Right lung (tissue), 5 donors: ENCODE data around the gene DDX19B. TPM values are rescaled to one million over a fixed set of nuclear protein-coding genes. Genes with fewer than 3 reads are reported as not detected.
A peak's percentile ranks its signal among the peaks of the same experiment; 100 is the strongest.
"Not testable (repeated sequence)": the region's sequence is repeated elsewhere in the genome, so short reads cannot be mapped to it uniquely, and the experiment has no call there.

ENCODE experiments used
- DNase-seq, 2 donors: peaks; one replicate each; pipeline ENCODE4 v3.0.0-alpha.2; 2013
- polyA plus RNA-seq, 5 donors: library from polyadenylated mRNA; unstranded; fragments of 120-200 nt; gene quantifications; one replicate each; pipeline versions ENCODE4 v1.2.1 to v1.2.3, GENCODE V29; 2013; ENCODE audit warnings: inconsistent platforms in 1 of 5, low replicate concordance in 1 of 5; ENCODE audit not compliant: insufficient read length in 5 of 5, insufficient read depth in 1 of 5

Gene DDX19B
- polyA plus RNA-seq, 5 donors = 34.2 to 39.0 (median 35.7) TPM

DNA sequence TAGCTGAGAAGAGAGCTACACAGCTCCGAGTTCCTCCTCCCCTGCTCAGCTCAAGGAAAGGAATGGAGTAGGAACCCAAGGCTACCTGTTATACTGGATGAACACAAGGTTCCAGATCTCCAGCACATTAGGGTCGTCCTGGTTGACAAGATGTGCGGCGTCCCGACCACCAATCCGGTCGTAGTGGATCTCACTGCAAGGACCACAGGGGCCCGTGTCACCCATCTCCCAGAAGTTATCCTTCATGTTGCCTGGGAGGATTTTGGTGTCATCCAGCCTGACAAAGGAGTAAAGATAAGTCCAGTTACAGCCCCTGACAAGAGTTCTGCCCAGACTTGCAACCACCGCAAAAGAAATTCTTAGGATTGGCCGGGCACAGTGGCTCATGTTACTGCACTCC lies 27.3 kb upstream of the DDX19B start:
- DNase-seq = no peak

DNA sequence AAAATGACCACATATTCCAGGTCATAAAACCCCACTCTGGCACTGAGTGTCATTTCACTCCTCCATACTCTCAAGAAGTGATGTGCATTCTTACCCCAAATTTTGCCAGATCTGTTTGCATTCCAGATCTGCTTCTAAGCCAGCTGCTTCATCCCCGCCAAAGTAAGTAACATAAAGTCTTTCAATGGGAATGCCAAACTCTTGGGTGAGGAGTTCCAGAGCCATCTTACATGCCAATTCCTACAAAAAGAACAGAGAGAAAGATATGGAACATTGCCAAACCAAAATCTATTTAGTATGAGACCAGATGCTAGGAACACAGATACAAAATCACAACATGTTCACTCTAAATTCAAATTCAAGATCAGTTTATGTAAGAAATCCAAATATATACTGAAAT lies 22.6 kb upstream of the DDX19B start:
- DNase-seq = no peak

DNA sequence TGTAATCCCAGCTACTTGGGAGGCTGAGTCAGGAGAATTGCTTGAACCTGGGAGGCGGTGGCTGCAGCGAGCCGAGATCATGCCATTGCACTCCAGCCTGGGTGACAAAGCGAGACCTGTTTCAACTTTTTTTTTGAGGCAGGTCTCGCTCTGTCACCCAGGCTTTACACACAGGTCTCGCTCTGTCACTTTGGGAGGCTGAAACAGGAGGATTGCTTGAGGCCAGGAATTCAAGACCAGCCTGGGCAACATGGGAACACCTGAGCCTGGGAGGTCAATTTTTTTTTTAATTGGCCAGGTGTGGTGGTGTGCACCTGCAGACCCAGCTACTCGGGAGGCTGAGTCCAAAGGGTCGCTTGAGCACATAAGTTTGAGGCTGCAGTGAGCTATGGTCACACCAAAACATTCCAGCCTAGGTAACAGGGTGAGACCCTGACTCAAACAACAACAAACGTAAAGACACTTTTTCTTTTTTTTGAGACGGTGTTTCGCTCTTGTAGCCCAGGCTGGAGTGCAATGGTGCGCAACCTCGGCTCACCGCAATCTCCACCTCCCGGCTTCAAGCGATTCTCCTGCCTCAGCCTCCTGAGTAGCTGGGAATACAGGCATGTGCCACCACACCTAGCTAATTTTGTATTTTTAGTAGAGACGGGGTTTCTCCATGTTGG lies 11.5 kb upstream of the DDX19B start:
- not testable (repeated sequence) for DNase-seq

DNA sequence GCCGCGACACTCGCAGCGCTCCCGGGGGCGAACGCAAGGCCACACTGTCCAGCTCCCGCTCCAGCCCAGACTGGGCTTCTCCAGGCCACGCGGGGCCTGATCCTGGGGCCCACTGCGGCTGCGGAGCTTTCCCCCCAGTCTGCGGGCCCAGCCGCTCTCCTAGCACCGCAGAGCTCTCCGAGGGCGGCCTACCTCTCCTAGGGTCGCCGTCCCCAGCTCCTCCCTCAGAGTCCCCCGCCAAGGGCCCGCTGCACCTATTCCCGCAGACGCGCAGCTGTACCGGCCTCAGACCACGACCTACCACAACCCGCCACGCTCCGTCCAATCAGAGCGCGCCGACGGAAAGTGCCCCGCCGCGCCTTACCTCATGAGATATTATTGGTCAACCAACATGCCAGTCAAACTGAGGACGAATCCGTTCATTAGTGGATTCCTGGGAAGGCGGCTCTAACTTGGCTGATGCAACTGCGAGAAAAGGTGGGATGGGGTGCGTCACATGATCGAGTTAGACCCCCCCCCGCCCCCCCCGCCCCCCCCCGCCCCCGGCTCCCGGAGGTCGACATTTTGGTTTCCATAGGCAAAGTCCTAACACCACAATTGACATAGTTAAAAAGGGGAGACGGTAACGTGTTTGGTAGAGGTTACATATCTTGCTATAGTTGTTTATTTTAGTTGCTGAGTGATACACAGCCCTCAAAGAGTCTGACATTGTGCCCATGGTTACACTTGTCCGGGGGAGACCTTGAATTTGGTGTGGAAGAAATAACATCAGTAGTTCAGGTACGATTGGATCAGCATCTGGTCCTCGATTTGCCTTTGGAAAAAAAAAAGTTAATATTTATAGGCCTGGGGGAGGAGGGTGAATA lies 9.5 kb upstream of the DDX19B start, which contains the start of gene AARS1:
TSS of gene AARS1 (minus strand) at position 278 of the 866 bp plus-strand sequence. CDS start 6,743 bp downstream, outside the sequence.
- peak; percentile 98 for DNase-seq

DNA sequence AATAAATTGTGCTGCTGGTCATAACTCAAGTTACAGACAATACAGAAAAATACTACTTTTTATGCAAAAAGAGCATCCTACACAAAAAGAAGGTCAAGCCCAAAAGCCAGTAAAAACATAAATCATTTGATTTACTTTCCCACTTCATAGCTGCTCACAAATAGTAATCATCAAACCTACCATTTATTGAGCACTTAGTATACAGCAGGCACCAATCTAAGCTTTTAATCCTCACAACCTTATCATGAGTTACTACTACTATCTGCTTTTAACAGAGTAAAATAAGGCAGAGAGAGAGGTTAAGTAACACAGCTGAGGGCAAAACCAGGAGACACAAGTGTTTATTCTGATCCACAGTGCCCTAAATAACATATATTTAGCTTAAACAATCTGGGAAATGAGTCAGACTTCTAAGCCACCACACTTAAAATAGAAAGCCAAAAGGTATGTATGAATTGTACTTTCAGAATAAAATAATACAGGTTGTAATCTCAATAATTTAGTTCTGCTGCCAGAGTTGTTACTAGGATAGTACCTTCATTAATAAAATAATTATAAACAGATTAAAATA lies 8.0 kb upstream of the DDX19B start:
- DNase-seq = no peak

DNA sequence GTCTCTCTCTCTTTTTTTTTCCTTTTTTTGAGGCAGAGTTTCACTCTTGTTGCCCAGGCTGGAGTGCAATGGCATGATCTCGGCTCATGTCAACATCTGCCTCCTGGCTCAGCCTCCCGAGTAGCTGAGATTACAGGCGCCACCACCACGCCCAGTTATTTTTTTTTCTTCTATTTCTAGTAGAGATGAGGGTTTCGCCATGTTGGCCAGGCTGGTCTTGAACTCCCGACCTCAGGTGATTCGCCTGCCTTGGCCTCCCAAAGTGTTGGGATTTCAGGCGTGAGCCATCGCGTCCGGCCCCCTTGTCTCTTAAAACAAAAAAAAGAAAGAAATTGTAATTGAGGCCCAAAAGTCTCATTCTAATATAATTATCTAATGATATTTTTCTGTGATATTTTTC lies 6.8 kb upstream of the DDX19B start:
- DNase-seq = not testable (repeated sequence)

DNA sequence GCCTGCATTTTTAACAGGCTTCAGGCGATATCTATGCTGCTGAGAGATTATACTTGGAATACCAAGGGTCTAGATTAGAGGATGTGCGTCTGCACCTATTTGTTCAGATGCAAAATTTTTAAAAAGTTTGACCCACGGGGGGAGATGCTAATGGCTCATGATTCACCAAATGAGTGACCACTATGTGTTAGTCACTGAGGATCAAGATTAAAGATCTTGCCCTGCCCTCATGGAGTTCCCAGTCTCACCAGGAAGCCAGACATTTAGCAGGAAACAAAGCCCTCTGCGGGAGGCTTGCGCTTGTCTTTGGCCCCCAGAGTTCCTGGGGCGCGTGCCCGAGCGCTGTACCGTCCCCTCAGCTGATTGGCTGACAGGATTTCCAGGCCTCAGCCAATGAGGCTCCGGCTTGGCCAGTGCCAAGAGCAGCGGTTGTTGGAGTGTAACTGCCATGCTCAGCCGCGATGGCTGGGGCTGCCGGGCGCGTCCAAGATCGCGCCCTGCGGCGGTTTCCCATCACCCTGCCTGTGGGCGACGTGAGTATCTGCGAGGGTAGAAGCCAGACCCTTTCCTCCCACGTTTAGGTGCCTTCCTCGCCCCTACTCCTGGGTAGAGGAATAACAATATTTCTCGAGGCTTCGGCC lies 4.5 kb upstream of the DDX19B start:
- no peak for DNase-seq

DNA sequence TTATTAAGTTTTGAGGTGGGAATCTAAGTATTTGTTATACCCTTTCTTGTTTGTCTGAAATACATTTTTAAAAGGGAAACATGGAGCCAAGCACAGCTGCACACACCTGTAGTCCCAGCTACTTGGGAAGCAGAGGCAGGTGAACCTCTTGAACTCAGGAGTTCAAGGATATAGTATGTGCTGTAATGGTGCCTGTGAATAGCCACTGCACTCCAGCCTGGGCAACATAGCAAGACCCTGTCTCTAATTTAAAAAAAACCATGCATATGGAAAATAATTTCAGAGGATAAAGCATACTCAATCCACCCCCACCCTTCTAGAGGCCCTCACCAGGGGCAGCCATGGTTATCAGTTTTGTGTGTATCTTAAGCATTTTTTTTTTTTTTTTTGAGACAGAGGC lies 3.4 kb upstream of the DDX19B start:
- DNase-seq = no peak

DNA sequence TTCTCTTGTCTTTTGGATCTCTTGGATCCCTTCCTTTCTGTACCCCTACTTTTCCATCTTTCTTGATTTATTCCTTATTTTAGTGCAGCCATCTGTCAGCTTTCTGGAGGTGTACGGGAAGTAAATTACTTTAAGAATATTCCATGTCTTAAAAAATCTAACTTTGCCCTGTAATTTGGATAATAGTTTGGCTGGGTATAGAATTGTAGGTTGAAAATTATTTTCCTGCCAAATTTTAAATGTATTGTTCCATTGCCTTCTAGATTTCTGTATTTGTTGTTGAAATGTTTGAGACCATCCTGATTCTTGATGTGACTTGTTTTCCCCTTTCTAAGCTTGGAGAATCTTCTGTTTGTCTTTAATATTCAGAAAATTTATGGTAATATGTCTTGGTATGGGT lies 2.1 kb downstream of the DDX19B start:
- no peak for DNase-seq

DNA sequence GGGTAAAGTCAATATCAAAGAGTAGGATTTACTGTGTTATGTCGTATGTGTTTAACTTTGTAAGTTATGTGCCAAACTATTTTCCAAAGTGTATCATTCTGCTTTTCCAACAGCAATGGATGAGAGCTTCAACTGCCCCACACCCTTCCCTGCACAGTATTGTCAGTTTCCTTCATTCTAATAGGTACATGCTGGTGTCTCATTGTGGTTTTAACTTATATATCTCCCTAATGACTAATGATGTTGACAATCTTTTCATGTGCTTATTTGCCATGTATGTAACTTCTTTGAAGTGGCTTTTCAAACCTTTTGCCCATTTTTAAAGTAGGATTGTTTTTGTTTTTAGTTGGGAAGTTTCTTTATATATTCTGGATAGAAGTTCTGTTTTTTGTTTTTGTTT lies 3.8 kb downstream of the DDX19B start:
- DNase-seq = no peak

DNA sequence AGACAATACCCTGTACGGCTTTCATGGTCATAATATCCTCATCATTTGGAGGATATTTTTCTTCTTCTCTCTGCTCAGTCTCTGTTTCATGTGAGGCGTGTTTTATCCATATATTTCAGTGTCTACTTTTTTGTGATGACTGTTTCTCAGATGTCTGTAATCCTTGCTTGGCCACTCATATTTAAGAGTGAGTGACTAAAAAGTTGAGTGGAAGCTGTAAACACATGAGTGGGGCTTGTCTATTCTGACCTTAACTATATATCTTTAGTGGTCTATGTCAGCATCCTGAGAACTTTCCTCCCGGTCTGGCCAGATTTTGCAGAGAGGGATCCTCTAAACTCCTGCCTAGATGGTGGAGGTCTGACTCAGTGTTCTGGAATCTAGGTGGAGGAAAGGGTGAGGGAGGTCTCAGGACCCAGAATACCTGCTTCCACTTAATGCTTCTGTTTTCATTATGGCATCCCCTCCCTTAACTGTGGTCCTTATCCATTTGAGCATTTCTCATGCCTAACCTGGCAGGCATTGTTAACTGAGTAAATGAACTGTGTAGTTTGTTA lies 6.0 kb downstream of the DDX19B start:
- DNase-seq = no peak

DNA sequence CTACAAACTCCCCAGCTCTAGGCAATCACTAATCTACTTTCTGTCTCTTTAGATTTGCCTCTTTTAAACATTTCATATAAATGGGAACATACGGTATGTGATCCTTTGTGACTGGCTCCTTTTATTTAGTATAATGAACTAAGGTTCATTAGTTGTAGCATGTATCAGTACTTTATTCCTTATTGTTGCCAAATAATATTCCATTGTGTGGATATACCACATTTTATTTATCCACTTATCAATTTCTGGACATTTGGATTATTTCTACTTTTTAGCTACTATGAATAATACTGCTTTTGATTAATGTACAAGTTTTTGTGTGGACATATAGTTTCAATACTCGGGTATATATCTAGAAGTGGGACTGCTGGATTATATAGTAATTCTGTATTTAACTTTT lies 7.9 kb downstream of the DDX19B start:
- no peak for DNase-seq

DNA sequence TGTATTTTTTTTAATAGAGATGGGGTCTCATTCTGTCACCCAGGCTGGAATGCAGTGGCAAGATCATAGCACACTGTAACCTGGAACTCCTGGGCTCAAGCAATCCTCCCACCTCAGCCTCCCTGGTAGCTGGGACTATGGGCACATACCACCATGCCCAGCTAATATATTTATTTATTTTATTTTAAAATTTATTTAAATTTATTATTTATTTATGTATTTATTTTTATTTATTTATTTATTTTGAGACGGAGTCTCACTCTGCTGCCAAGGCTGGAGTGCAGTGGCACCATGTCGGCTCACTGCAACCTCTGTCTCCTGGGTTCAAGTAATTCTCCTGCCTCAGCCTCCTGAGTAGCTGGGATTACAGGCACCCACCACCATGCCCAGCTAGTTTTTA lies 8.7 kb downstream of the DDX19B start:
- DNase-seq = not testable (repeated sequence)

DNA sequence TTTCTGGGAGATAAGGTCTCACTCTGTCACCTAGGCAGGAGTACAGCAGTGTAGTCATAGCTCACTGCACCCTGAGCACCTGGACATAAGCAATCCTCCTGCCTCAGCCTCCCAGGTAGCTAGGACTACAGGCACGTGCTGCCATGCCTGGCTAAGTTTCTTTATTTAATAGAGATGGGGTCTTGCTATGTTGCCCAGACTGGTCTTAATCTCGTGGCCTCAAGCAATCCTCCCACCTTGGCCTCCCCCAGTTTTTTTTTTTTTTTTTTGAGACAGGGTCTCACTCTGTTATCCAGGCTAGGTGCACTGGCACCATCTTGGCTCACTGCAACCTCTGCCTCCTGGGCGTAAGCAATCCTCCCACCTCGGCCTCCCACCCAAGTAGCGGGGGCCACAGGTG lies 21.1 kb downstream of the DDX19B start:
- no peak for DNase-seq

DNA sequence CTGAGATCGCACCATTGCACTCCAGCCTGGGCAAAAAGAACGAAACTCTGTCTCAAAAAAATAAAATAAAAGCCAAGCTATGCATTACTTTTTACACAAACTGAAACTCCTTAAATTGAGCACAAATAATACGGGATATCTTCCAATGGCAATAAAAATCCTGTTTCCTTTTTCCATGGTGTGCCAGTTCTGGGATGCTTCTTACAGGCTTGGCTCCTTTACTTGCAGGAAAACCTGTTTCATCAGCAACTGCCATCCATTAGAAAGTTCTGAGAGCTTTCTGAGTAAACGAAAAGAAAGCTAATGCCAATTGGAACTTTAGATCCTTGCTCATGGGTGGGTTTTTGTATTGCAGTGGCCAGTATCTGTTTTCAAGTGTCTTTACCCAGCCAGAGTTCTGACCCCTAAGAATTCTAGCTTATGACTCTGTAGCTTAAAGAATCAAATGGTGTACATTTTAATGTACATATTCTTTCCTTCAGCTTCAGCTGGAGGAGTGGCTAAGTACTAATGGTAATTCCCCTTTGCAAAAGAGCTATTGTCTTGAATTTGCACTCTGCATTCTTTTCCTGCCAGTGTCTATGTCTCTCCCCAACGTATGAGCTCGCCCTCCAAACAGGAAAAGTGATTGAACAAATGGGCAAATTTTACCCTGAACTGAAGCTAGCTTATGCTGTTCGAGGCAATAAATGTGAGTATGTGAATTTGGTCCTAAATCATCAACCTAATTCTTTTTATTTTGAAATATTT lies 26.2 kb downstream of the DDX19B start:
- no peak for DNase-seq

DNA sequence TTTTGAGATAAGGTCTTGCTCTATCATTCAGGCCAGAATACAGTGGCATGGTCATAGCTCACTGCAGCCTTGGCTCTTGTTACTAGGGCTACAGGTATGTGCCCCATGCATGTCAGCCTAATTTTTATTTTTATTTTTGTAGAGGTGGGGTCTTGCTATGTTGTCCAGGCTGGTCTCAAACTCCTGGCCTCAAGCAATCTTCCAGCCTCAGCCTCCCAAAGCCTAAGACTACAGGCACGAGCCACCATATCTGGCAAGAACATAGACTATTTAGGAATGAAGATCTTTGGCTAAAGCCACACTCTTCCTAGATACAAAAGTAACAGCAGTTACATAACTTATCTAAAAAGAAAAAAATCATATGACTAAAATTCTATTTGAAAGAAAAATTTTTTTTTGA lies 32.1 kb downstream of the DDX19B start:
- DNase-seq = no peak

DNA sequence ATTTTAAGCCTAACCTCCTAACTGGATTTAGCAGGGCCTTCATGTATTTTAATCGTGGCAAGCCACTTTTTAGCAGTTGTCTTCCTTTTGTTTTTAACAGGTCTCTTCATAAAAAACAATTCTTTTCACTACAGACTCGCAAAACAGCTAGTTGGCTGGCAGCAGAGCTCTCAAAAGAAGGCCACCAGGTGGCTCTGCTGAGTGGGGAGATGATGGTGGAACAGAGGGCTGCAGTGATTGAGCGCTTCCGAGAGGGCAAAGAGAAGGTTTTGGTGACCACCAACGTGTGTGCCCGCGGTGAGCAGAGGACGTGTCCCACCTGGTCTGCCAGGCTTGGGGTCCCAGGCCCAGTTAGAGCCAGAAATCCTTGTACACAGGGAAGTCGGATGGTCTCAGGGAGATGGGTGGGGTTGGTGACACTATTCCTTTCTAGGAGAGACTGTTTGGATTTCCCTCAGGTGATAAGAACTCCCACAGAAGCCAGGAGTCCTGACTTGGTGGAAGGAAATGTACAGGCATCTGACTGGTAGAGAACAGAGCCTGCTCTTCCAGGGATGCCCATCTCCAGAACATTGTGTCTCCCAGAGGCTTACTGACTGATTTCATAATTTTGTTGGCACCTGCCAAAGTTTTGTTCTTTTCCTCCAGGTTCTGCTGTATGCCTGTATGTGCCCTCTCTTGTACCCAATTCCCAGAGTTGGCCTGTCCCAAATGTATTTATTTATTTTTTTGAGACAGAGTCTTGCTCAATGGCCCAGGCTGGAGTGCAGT lies 32.8 kb downstream of the DDX19B start:
- DNase-seq = no peak

DNA sequence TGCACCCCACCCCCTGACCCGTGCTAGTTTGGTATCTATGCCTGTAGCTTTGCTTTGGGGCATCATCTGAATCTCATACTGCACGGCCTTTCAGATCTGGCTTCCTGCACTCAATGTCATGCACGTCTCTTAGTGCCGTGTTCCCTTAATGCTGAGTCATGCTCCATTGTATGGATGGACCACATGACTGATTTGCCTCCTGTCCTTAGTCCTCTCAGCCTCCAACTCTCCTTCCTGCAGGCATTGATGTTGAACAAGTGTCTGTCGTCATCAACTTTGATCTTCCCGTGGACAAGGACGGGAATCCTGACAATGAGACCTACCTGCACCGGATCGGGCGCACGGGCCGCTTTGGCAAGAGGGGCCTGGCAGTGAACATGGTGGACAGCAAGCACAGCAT lies 33.7 kb downstream of the DDX19B start:
- not testable (repeated sequence) for DNase-seq

DNA sequence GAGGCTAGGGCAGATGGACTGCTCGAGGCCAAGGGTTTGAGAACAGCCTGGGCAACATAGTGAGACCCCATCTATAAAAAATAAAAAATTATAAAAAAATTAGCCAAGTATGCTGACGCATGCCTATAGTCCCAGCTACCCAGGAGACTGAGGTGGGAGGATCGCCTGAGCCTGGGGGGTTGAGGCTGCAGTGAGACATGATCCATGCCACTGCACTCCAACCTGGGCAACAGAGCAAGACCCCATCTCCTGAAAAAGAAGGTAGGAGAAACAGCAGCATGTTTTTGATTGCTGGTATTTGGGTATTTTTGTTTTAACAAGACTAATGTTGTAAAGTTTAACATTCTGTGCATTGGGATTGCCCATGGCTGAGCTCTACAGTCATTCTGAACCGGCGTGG lies 38.8 kb downstream of the DDX19B start:
- DNase-seq = no peak

DNA sequence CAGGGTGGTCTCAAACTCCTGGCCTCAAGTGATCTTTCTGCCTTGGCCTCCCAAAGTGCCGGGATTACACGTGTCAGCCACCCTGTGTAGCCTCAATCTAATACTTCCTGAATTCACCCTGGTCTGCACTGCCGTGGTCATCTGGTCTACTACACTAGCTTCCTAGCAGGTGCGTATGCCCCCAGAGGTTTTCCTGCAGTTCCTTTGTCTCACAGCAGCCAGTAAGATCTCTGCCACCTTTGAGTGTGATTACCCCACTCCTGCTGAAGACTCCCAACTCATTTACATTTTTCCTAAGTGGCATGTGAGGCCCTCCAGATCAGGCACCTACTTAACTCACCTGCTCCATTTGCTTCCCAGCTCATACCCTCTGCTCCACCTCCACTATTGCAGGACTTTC lies 42.6 kb downstream of the DDX19B start:
- DNase-seq = no peak

DNA sequence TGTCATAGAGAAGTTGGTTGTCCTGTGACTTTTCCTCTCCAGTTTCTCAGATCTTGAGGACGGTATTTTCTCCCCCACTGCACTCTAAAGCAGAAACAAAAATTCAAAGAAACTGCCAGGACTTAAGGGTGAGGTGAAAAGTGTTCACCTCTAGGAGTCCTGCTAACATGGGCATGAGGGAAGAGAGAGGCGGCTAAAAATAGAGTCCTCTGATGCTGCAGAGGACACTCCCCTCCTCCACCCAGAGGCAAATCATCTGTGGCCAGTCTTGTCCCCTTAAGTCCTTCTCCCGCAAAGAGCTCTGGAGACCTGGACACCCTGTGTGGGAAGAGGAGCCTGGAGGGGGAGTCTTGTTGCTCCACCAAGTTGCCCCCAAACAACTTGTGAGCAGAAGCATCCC lies 43.0 kb downstream of the DDX19B start:
- no peak for DNase-seq
